H1 (cell line): ENCODE results near the gene CDH22. TPM values are rescaled to one million over a fixed set of nuclear protein-coding genes. Genes with fewer than 3 reads are reported as not detected.

Experiments used
- ASH2L ChIP-seq: fragments of 200-600, 300-600 bp; sonication (generic); IDR thresholded peaks from one replicate; pipeline ENCODE4 v1.7.1; 2017; ENCODE audit warnings: low read length
- CHD2 ChIP-seq: IDR thresholded peaks from 2 replicates; pipeline ENCODE4 v1.6.1; 2012; ENCODE audit warnings: low read length, improper control_type of control experiment
- CREB1 ChIP-seq: IDR thresholded peaks from 2 replicates; pipeline ENCODE4 v1.6.1; 2012; ENCODE audit warnings: inconsistent platforms
- HDAC6 ChIP-seq: IDR thresholded peaks from one replicate; pipeline ENCODE4 v1.7.1; 2012; ENCODE audit warnings: low read depth, mild to moderate bottlenecking, inconsistent platforms, low read length, moderate library complexity
- PHF8 ChIP-seq: fragments of 200-600 bp; sonication (generic); conservative IDR thresholded peaks from 2 replicates; pipeline ENCODE4 v1.7.1; 2012; ENCODE audit warnings: low read depth, mild to moderate bottlenecking, inconsistent platforms, low read length, moderate library complexity
- RBBP5 ChIP-seq: IDR thresholded peaks from 2 replicates; pipeline ENCODE4 v1.7.1; 2012; ENCODE audit warnings: low read depth, mild to moderate bottlenecking, inconsistent platforms, low read length, moderate library complexity, borderline replicate concordance
- SUZ12 ChIP-seq: fragments of 200-600 bp; sonication (generic); IDR thresholded peaks from 2 replicates; pipeline ENCODE4 v1.6.1; 2012; ENCODE audit warnings: mild to moderate bottlenecking, inconsistent platforms, low read length, moderate library complexity, mixed read lengths
- TBP ChIP-seq: IDR thresholded peaks from 2 replicates; pipeline ENCODE4 v1.6.1; 2011; ENCODE audit warnings: low read depth, low read length, improper control_type of control experiment
- YY1 ChIP-seq: IDR thresholded peaks from 2 replicates; pipeline ENCODE4 v1.6.1; 2011; ENCODE audit warnings: low read depth, mild to moderate bottlenecking, low read length
- polyA plus RNA-seq, 7 experiments: library from polyadenylated mRNA; depleted of rRNA in 3 of 7; stranded (reverse) in 5 of 7; unstranded in 2 of 7; fragments of >200 nt in 5 of 7; fragments of 200-250 nt in 2 of 7; gene quantifications; 1 replicate in 5 of 7; 2 replicates in 1 of 7; 4 replicates in 1 of 7; pipeline versions ENCODE4 v1.2.1 to v1.2.3, GENCODE V29; 2011 to 2013; ENCODE audit warnings: missing spikeins in 2 of 7, mixed read lengths in 2 of 7
- total RNA-seq: library from RNA; stranded (reverse); fragmentation: NEBNext Ultra II Directional; extraction: Animal tissue kit (Norgen Biotek cat#: 25700); gene quantifications from 2 replicates; pipeline ENCODE4 v1.2.1, GENCODE V29; 2021
- TF ChIP-seq, protein P1 (sequence below): fragments of 300-600 bp; sonication (generic); IDR thresholded peaks from 2 replicates; pipeline ENCODE4 v1.7.1; 2012; ENCODE audit warnings: low read length, moderate library complexity, mild to moderate bottlenecking, inconsistent platforms; ENCODE audit not compliant: insufficient replicate concordance
- TF ChIP-seq, protein P2 (sequence below): IDR thresholded peaks from 2 replicates; pipeline ENCODE4 v1.6.1; 2011; ENCODE audit warnings: low read depth, mild to moderate bottlenecking, low read length; ENCODE audit not compliant: insufficient read depth

Gene CDH22
- total and polyA plus RNA-seq, 2 of the 8 experiments (the other 6 are each of a cell fraction or from before 2014, with no cell fraction given): 0.35 to 0.39 TPM

GRCh38 chr20:46275091-46275490 lies 33.2 kb downstream of the CDH22 start (continued):
- TF ChIP-seq, protein P1, sequence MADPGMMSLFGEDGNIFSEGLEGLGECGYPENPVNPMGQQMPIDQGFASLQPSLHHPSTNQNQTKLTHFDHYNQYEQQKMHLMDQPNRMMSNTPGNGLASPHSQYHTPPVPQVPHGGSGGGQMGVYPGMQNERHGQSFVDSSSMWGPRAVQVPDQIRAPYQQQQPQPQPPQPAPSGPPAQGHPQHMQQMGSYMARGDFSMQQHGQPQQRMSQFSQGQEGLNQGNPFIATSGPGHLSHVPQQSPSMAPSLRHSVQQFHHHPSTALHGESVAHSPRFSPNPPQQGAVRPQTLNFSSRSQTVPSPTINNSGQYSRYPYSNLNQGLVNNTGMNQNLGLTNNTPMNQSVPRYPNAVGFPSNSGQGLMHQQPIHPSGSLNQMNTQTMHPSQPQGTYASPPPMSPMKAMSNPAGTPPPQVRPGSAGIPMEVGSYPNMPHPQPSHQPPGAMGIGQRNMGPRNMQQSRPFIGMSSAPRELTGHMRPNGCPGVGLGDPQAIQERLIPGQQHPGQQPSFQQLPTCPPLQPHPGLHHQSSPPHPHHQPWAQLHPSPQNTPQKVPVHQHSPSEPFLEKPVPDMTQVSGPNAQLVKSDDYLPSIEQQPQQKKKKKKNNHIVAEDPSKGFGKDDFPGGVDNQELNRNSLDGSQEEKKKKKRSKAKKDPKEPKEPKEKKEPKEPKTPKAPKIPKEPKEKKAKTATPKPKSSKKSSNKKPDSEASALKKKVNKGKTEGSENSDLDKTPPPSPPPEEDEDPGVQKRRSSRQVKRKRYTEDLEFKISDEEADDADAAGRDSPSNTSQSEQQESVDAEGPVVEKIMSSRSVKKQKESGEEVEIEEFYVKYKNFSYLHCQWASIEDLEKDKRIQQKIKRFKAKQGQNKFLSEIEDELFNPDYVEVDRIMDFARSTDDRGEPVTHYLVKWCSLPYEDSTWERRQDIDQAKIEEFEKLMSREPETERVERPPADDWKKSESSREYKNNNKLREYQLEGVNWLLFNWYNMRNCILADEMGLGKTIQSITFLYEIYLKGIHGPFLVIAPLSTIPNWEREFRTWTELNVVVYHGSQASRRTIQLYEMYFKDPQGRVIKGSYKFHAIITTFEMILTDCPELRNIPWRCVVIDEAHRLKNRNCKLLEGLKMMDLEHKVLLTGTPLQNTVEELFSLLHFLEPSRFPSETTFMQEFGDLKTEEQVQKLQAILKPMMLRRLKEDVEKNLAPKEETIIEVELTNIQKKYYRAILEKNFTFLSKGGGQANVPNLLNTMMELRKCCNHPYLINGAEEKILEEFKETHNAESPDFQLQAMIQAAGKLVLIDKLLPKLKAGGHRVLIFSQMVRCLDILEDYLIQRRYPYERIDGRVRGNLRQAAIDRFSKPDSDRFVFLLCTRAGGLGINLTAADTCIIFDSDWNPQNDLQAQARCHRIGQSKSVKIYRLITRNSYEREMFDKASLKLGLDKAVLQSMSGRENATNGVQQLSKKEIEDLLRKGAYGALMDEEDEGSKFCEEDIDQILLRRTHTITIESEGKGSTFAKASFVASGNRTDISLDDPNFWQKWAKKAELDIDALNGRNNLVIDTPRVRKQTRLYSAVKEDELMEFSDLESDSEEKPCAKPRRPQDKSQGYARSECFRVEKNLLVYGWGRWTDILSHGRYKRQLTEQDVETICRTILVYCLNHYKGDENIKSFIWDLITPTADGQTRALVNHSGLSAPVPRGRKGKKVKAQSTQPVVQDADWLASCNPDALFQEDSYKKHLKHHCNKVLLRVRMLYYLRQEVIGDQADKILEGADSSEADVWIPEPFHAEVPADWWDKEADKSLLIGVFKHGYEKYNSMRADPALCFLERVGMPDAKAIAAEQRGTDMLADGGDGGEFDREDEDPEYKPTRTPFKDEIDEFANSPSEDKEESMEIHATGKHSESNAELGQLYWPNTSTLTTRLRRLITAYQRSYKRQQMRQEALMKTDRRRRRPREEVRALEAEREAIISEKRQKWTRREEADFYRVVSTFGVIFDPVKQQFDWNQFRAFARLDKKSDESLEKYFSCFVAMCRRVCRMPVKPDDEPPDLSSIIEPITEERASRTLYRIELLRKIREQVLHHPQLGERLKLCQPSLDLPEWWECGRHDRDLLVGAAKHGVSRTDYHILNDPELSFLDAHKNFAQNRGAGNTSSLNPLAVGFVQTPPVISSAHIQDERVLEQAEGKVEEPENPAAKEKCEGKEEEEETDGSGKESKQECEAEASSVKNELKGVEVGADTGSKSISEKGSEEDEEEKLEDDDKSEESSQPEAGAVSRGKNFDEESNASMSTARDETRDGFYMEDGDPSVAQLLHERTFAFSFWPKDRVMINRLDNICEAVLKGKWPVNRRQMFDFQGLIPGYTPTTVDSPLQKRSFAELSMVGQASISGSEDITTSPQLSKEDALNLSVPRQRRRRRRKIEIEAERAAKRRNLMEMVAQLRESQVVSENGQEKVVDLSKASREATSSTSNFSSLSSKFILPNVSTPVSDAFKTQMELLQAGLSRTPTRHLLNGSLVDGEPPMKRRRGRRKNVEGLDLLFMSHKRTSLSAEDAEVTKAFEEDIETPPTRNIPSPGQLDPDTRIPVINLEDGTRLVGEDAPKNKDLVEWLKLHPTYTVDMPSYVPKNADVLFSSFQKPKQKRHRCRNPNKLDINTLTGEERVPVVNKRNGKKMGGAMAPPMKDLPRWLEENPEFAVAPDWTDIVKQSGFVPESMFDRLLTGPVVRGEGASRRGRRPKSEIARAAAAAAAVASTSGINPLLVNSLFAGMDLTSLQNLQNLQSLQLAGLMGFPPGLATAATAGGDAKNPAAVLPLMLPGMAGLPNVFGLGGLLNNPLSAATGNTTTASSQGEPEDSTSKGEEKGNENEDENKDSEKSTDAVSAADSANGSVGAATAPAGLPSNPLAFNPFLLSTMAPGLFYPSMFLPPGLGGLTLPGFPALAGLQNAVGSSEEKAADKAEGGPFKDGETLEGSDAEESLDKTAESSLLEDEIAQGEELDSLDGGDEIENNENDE: no peak
- TF ChIP-seq SUZ12 (no peak), YY1 (no peak), RBBP5 (no peak), CHD2 (no peak), CREB1 (no peak), TBP (no peak), PHF8 (no peak), ASH2L (no peak), HDAC6 (no peak)
- TF ChIP-seq, protein P2, sequence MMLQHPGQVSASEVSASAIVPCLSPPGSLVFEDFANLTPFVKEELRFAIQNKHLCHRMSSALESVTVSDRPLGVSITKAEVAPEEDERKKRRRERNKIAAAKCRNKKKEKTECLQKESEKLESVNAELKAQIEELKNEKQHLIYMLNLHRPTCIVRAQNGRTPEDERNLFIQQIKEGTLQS: no peak
